HCT116 (cell line): Measurements from ENCODE around the gene UBA6. TPM values are rescaled to one million over a fixed set of nuclear protein-coding genes. Genes with fewer than 3 reads are reported as not detected.
A peak's percentile ranks its signal among the peaks of the same experiment; 100 is the strongest.

ENCODE experiments used
- ATAC-seq: fragments of 200-7000 bp; cut with Tn5 transposase; 2 replicates; pipeline ENCODE4 v1.9.1; 2020; ENCODE audit warnings: mild to moderate bottlenecking, moderate library complexity
- Bru-seq: library from RNA; stranded (reverse); fragments of 400-500 nt; gene quantifications from one replicate; lab custom pipeline; 2021; lab: Mats Ljungman, UMichigan
- BruChase-seq, 2 experiments: library from RNA; stranded (reverse); fragments of 400-500 nt; gene quantifications; one replicate each; lab custom pipeline; 2021; lab: Mats Ljungman, UMichigan
- BruUV-seq: library from RNA; stranded (reverse); fragments of 400-500 nt; replicated peaks from 2 replicates; lab custom pipeline; 2021; lab: Mats Ljungman, UMichigan
- CTCF ChIA-PET: fragments of 300-600 bp; sonication (Branson Sonifier 250); formaldehyde crosslinking; loops from one replicate; lab custom pipeline; 2021; ENCODE audit warnings: antibody characterized with exemption; lab: Charles Lee
- POLR2A ChIA-PET: fragments of 300-600, 350-600 bp; sonication (Branson Sonifier 250); formaldehyde crosslinking; loops from one replicate; lab custom pipeline; 2021; ENCODE audit warnings: antibody characterized with exemption; lab: Charles Lee
- RAD21 ChIA-PET, 2 experiments: fragments of 300-600 bp; sonication (Branson Sonifier 250); formaldehyde crosslinking; loops; one replicate each; lab custom pipeline; 2023; ENCODE audit warnings: low total read pairs in 2 of 2; ENCODE audit not compliant: uncharacterized antibody in 2 of 2, unreplicated experiment in 2 of 2, low non-redundant PET in 1 of 2; lab: Charles Lee
- DNase-seq: peaks from one replicate; pipeline ENCODE4 v3.0.0-alpha.2; 2010; ENCODE audit warnings: low read depth, low spot score
- H2AFZ ChIP-seq: fragments of 200-600 bp; shearing (Covaris generic), sonication (generic); 2 replicates; pipeline ENCODE4 v1.6.1; 2017; ENCODE audit warnings: low read depth, mixed run types, mixed read lengths, antibody characterized with exemption, low read length; ENCODE audit not compliant: poor library complexity, severe bottlenecking
- H3K27ac ChIP-seq: 2 replicates; pipeline ENCODE4 v1.5.1; 2012; ENCODE audit warnings: low read depth, low read length
- H3K27me3 ChIP-seq: fragments of 200-600 bp; sonication (generic); 2 replicates; pipeline ENCODE4 v1.6.1; 2016; ENCODE audit warnings: mixed run types, low read length, mixed read lengths; ENCODE audit not compliant: insufficient read depth
- H3K36me3 ChIP-seq, 2 experiments: fragments of 200-500 bp in 1 of 2; fragments of 200-600 bp in 1 of 2; sonication (Bioruptor generic) in 1 of 2; sonication (generic) in 1 of 2; 2 replicates each; pipeline versions ENCODE4 v1.5.1 to v1.6.1; 2014 to 2016; ENCODE audit warnings: low read length in 2 of 2, inconsistent platforms in 1 of 2, mixed read lengths in 1 of 2, mixed run types in 1 of 2; ENCODE audit not compliant: insufficient read depth in 2 of 2, control insufficient read depth in 1 of 2
- H3K4me1 ChIP-seq, 2 experiments: fragments of 200-600 bp in 1 of 2; sonication (generic) in 1 of 2; 2 replicates each; pipeline versions ENCODE4 v1.5.1 to v1.6.1; 2012 to 2017; ENCODE audit warnings: low read length in 2 of 2, inconsistent platforms in 1 of 2, mild to moderate bottlenecking in 1 of 2, mixed read lengths in 1 of 2, mixed run types in 1 of 2, moderate library complexity in 1 of 2; ENCODE audit not compliant: insufficient read depth in 2 of 2, control insufficient read depth in 1 of 2
- H3K4me2 ChIP-seq: fragments of 200-600 bp; sonication (generic); 2 replicates; pipeline ENCODE4 v1.6.1; 2017; ENCODE audit warnings: mixed run types, low read length, mixed read lengths
- H3K4me3 ChIP-seq, 2 experiments: fragments of 200-600 bp in 1 of 2; sonication (generic) in 1 of 2; replicated peaks in 1 of 2; 2 replicates each; pipeline ENCODE4 v1.5.1; 2011 to 2016; ENCODE audit warnings: low read length in 2 of 2, control low read depth in 1 of 2, low read depth in 1 of 2, mild to moderate bottlenecking in 1 of 2, mixed read lengths in 1 of 2, mixed run types in 1 of 2
- H3K79me2 ChIP-seq: fragments of 200-600 bp; sonication (generic); 2 replicates; pipeline ENCODE4 v1.6.1; 2017; ENCODE audit warnings: mild to moderate bottlenecking, mixed run types, low read length, moderate library complexity, mixed read lengths; ENCODE audit not compliant: insufficient read depth
- H3K9ac ChIP-seq: fragments of 200-600 bp; sonication (generic); 2 replicates; pipeline ENCODE4 v1.6.1; 2016; ENCODE audit warnings: low read length, mixed read lengths
- H3K9me2 ChIP-seq: fragments of 200-600 bp; sonication (generic), shearing (Covaris generic); 2 replicates; pipeline ENCODE4 v1.6.1; 2017; ENCODE audit warnings: mixed run types, mild to moderate bottlenecking, moderate library complexity; ENCODE audit not compliant: insufficient read depth
- H3K9me3 ChIP-seq, 2 experiments: fragments of 200-500 bp in 1 of 2; fragments of 200-600 bp in 1 of 2; sonication (Bioruptor generic) in 1 of 2; sonication (generic) in 1 of 2; 2 replicates each; pipeline ENCODE4 v1.6.1; 2014 to 2017; ENCODE audit warnings: low read length in 2 of 2, mixed read lengths in 2 of 2, inconsistent platforms in 1 of 2, low read depth in 1 of 2, mild to moderate bottlenecking in 1 of 2, mixed run types in 1 of 2, moderate library complexity in 1 of 2; ENCODE audit not compliant: control insufficient read depth in 1 of 2, insufficient read depth in 1 of 2
- H4K20me1 ChIP-seq: fragments of 200-600 bp; sonication (generic), shearing (Covaris generic); 2 replicates; pipeline ENCODE4 v1.6.1; 2017; ENCODE audit warnings: mixed run types, mild to moderate bottlenecking, moderate library complexity; ENCODE audit not compliant: insufficient read depth
- ATF3 ChIP-seq: IDR thresholded peaks from 2 replicates; pipeline ENCODE4 v1.6.1; 2012
- CBX3 ChIP-seq: IDR thresholded peaks from 2 replicates; pipeline ENCODE4 v1.6.1; 2012; ENCODE audit warnings: low read depth
- CEBPB ChIP-seq: IDR thresholded peaks from 2 replicates; pipeline ENCODE4 v1.6.1; 2012; ENCODE audit warnings: low read depth
- CTCF ChIP-seq, 3 experiments: fragments of 200-600 bp in 1 of 3; sonication (generic) in 1 of 3; IDR thresholded peaks in 2 of 3; conservative IDR thresholded peaks in 1 of 3; 2 replicates each; pipeline ENCODE4 v1.5.1; 2012 to 2017; ENCODE audit warnings: low read depth in 2 of 3, low read length in 2 of 3, antibody characterized with exemption in 1 of 3, borderline replicate concordance in 1 of 3, control low read depth in 1 of 3, mild to moderate bottlenecking in 1 of 3, mixed read lengths in 1 of 3, mixed run types in 1 of 3, moderate library complexity in 1 of 3; ENCODE audit not compliant: insufficient read depth in 1 of 3
- EGR1 ChIP-seq: IDR thresholded peaks from 2 replicates; pipeline ENCODE4 v1.6.1; 2012; ENCODE audit warnings: low read depth
- ELF1 ChIP-seq: IDR thresholded peaks from 2 replicates; pipeline ENCODE4 v1.6.1; 2012; ENCODE audit warnings: low read depth, borderline replicate concordance
- MAX ChIP-seq: IDR thresholded peaks from 2 replicates; pipeline ENCODE4 v1.6.1; 2012
- POLR2A ChIP-seq: IDR thresholded peaks from 2 replicates; pipeline ENCODE4 v1.7.0; 2011; ENCODE audit warnings: borderline replicate concordance; ENCODE audit not compliant: insufficient read depth, insufficient read length; ENCODE audit errors: extremely low read depth
- POLR2AphosphoS5 ChIP-seq: IDR thresholded peaks from 2 replicates; pipeline ENCODE4 v1.6.1; 2011; ENCODE audit warnings: mild to moderate bottlenecking, low read depth, low read length, moderate library complexity
- RAD21 ChIP-seq: IDR thresholded peaks from 2 replicates; pipeline ENCODE4 v1.6.1; 2012; ENCODE audit warnings: low read depth, mild to moderate bottlenecking
- SIN3A ChIP-seq: IDR thresholded peaks from 2 replicates; pipeline ENCODE4 v1.6.1; 2012; ENCODE audit warnings: low read depth
- SP1 ChIP-seq: IDR thresholded peaks from 2 replicates; pipeline ENCODE4 v1.6.1; 2012; ENCODE audit warnings: low read depth
- YY1 ChIP-seq: IDR thresholded peaks from 2 replicates; pipeline ENCODE4 v1.6.1; 2011; ENCODE audit warnings: low read length, low read depth, moderate library complexity, mild to moderate bottlenecking; ENCODE audit not compliant: insufficient replicate concordance; ENCODE audit errors: extremely low read depth
- ZFX ChIP-seq: fragments of 450-650 bp; IDR thresholded peaks from 2 replicates; pipeline ENCODE4 v1.6.1; 2017
- ZNF274 ChIP-seq: fragments of 200-500 bp; sonication (Bioruptor generic); IDR thresholded peaks from 2 replicates; pipeline ENCODE4 v1.6.1; 2014; ENCODE audit warnings: mild to moderate bottlenecking, low read depth, low read length, inconsistent platforms
- intact Hi-C: fragments of 100-400 bp; cut with micrococcal nuclease; formaldehyde crosslinking; loops from 2 replicates; pipeline ENCODE4 v1.10.0; 2022
- long read RNA-seq: library from polyadenylated mRNA; unstranded; transcript quantifications from one replicate; pipeline ENCODE4 v2.0.0, GENCODE V29; 2021; ENCODE audit not compliant: unreplicated experiment
- polyA plus RNA-seq: library from polyadenylated mRNA; unstranded; fragments of >200 nt; gene quantifications from 2 replicates; pipeline ENCODE4 v1.2.1, GENCODE V29; 2012; ENCODE audit warnings: missing spikeins
- total RNA-seq: library from RNA; stranded (reverse); gene quantifications from one replicate; pipeline ENCODE4 v1.2.1, GENCODE V29; 2021; ENCODE audit not compliant: unreplicated experiment

The UBA6 gene
- 98.9 TPM for total RNA-seq
- polyA plus RNA-seq = 43.5 and 48.3 TPM in 2 replicates
- Bru-seq, nascent RNA = percentile 89 among the genes with signal in this experiment
- percentile 89 among the genes with signal in this experiment for BruChase-seq, experiment 1, labeled RNA remaining after a 6-hour chase
- percentile 93 among the genes with signal in this experiment for BruChase-seq, experiment 2, labeled RNA remaining after a 2-hour chase
- long read RNA-seq, full-length matches to known transcripts = 61 of 110 reads
- long read RNA-seq, partial matches to known transcripts = 11 of 110 reads
- long read RNA-seq, other reads (novel, unspliced or antisense) = 38 of 110 reads

GRCh38 chr4:67700738-67701516 lies at the start of gene UBA6:
UBA6 (minus strand) TSS chr4:67701155; CDS start chr4:67701119, 36 bp downstream.
- H3K9ac ChIP-seq = peak within 1 kb of the TSS; percentile 91
- ChIA-PET CTCF (interaction anchor here (0.8 to 1.6 kb wide), 6 partner anchors 9 to 46 kb away, joined by 3 to 4 read pairs (median 3); no protein-coding TSS in a partner anchor), POLR2A (interaction anchor here (0.6 to 1.8 kb wide), 2 partner anchors 11 to 358 kb away, joined by 3 to 12 read pairs; no protein-coding TSS in a partner anchor), RAD21 (no interaction called here)
- H3K9me3 ChIP-seq = no peaks in the 10 kb centered on the region
- H3K27ac ChIP-seq = peak within 1 kb of the TSS; percentile 64
- H2AFZ ChIP-seq = no peak within 1 kb of the TSS
- peak within 1 kb of the TSS; percentile 94 for H3K4me2 ChIP-seq
- peaks cover 7 to 15% of the 10 kb centered on the region in 2 experiments for H3K4me1 ChIP-seq
- DNase-seq (peak; percentile 93), ATAC-seq (peak; percentile 97)
- peak within 1 kb of the TSS; percentile 92 to 94 for H3K4me3 ChIP-seq
- H3K36me3 ChIP-seq = no peaks in the 10 kb centered on the region
- BruUV-seq = no TSS peak
- TF ChIP-seq ZNF274 = no peak
- peak; percentile 86 for TF ChIP-seq POLR2AphosphoS5
- peak; percentile 91; the same call in 1 of the 2 replicates for TF ChIP-seq CBX3
- TF ChIP-seq POLR2A = peak; percentile 89
- peak; percentile 91 for TF ChIP-seq SIN3A
- no peak for TF ChIP-seq RAD21
- TF ChIP-seq ELF1 = peak; percentile 70
- TF ChIP-seq SP1 = peak; percentile 82
- peak; percentile 97 for TF ChIP-seq MAX
- TF ChIP-seq ZFX = peak; percentile 74
- peak; percentile 26; the same call in 1 of the 2 replicates for TF ChIP-seq EGR1
- peak; percentile 78 for TF ChIP-seq YY1
- no peak for TF ChIP-seq ATF3
- peak; percentile 4 to 31 (median 27); a peak in 4 of 6 replicates for TF ChIP-seq CTCF (IDR thresholded peaks at IDR 0.05 in 2 of 3, conservative IDR thresholded peaks at IDR 0.05 in 1 of 3; ENCODE audit: borderline replicate concordance in 1 of 3, insufficient read depth in 1 of 3, low read depth in 2 of 3, low read length in 2 of 3)
- TF ChIP-seq CEBPB = no peak
- H3K79me2 ChIP-seq = peaks cover 88% of the 10 kb centered on the region
- no peaks in the 10 kb centered on the region for H4K20me1 ChIP-seq
- intact Hi-C loops = loop anchor here (2.0 to 5.0 kb wide), 2 partner anchors 152 to 651 kb away; partner anchors contain the start of gene YTHDC1
- no peaks in the 10 kb centered on the region for H3K27me3 ChIP-seq
- H3K9me2 ChIP-seq = no peaks in the 10 kb centered on the region
